ENCODE results near the gene MAD1L1.

The MAD1L1 gene

DNA sequence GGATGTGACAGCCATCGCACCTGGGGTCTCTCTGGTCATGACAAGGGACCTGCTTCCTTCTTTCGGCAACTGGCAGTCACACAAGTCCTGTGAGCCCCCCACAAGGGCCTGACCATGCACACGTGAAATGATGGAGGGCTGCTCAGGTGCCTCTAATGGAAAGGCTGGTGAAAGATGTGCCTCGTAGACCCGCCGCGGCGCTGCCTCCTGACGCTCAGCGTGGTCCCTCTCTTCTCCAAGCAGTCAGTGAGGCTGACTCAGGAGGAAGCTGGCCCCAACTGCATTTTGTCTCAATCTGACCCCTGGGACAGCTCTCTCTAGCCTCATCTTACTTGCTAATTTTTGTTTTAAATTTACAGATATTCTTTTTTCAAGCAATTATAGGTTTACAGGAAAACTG, 100.9 kb downstream of the MAD1L1 start:
- FAIRE-seq = no peak

DNA sequence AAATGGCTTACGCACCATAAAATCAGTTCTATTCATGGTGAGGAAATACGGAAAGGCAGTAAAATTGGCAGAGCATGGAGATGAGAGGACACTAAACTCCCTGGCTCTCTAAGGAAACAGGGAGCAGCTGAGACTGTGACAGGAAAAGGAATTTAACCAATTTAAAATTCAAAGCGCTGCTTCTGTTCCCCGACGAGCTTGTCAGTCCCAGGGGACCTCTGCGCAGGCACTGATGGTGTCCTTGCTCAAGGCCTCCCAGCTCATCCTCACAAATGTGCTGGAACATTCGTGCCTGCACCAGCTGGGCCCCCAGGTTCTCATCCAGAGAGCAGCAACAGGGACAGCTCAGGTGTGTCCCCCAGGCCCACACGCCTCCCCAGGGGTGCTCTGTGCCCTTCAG, 101.4 kb downstream of the MAD1L1 start:
- FAIRE-seq = no peak

DNA sequence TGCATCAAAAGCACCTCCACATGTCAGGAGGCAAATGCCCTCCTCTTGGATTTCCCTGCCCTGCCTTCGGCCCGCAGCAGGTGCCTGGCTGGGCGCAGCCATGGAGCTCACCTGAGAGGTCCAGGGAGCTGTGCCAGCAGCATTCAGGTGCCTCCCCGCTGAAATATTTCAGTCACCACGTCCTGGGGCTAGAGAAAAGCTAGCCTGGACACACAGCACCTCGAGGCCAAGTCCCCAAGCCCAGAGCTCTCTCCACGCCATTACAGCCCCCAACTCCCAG, 102.7 kb downstream of the MAD1L1 start:
- no peak for FAIRE-seq

DNA sequence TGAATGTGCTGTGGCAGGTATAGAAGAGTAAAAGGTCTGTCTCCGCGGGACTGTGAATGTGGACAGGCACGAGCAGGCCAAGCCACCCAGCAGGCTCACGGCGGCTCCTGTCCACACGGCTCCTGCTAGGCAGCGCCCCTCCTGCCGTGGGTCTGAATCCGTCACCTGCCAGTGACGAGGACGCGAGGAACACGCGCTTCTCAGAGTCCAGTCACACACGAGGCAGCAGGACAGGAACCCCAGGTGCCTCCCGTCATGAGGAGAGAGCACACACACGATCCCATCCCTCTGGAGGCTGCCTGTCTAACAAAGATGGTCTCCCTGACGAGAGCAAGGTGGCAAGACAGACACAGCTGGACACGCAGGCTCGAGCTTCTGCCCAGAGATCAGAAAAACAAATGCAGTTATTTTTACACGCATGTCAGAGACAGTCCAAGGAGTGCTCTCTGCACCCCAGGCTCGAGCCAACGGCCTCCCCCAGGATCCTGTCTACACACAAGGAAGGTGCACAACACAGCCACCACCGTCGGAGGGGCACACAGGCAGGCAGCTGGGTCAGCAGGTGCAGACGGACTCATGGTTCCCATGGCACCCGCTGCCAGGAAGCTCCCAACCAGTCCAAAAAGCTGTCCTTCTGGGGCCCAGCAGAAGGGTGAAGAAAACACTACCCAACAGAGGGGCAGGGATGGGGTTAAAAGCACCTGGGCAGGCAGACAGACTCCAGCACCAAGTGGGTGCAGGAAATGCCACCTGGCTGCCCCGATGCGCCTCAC, 103.2 kb downstream of the MAD1L1 start:
- no peak for FAIRE-seq

DNA sequence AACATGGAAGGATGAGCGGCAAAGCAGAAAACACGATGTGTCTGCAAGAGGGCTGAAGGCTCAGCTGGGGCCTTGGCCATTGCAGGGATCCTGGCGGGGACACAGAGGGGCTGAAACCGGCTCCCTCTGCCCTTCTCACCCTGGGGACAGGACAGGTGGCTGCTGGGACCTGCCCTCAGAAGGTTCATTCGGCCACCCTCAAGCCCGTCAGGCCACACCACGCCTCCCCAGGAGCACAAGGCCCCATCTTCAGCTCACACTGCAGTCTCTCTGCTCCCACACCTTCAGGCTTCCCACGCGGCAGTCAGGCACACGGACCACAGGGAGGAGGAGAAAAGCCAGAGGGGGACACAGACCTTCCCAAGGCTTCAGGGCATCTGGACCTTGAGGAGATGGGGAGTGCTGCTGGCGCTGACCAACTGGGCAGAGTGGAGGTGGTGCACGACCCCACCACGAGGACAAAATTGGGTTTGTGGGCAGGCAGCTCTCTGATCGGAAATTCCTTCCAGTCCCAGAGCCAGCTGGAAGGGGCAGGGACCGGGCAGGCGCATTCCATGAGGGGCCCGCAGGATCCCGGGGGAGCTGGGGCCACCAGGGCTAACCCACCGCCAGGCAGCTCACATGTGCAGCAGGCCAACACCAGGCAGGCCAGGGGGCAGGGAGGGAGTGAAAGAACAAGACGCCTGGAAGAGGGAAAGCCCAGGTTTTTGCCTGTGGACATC, 104.0 kb downstream of the MAD1L1 start:
- no peak for FAIRE-seq

DNA sequence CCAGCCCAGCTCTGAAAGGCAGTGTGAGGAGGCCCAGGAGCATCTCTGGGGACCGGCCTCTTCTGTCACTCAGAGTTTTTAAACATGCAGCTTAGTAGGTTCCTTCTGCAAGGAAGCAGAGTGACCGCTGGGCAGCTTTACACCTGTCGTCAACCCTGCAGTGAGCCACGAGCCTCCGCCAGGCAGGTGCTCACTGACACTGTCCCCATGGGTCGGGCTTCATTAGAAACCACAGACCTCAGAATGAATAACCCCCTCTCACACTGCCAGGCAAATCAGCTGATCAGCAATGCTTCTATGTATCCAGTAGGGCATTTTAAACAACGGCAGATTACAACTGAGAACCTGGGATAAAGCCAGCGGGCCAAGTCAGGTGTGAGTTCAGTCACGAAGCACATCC, 106.1 kb downstream of the MAD1L1 start:
- no peak for FAIRE-seq

DNA sequence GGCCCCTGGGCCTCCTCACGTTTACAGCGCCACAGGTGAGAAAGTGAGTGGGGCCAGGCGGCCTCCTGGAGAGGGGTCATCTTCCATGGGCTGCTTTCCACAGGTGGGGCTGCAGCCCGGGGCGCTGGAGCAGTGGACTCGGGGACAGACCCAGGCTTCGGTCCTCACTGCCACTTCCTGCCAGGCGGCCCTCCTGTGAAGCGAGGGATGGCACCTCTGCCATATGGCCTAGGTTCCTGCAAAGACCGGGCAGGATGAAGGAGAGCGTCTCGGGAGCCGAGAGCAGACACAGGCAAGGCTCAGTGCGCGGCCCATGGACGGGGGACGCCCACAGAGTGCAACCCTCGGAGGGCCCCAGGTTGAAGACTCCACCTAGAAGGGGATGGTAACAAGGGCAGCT, 106.8 kb downstream of the MAD1L1 start:
- no peak for FAIRE-seq

DNA sequence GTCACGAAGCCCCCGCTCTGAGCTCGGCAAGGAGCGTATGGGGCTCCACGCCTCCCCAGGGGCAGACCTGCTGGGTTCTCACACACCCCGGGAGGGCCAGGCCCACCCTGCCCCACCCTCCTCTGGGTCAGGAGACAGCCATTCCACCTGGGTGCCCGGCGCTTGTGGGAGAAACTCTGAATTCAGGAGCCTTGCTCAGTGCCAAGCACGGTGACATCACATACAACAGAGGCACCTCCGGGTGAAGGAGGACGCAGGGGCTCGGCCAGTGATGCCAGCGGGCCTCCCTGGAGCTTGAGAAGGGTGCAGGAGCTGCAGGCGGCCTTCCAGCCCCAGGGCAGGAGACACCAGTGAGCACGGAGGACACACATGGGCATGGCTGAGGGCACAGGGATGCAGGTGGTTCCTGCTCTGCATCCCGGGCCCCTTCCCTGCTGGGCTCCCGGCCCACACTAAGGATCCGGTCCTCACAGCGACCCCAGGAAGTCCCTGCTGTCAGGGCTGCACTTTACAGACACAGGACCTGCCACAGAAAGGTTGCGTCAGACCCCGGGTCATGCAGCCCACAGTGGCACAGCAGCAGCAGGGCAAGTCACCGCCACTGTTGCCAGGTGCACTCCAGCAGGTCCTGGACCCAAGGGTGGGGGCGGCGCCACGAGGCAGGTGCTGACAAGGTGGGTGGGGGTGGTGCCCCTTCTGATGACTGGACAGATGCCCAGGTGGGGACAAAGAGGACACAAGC, 108.0 kb downstream of the MAD1L1 start:
- FAIRE-seq = no peak

DNA sequence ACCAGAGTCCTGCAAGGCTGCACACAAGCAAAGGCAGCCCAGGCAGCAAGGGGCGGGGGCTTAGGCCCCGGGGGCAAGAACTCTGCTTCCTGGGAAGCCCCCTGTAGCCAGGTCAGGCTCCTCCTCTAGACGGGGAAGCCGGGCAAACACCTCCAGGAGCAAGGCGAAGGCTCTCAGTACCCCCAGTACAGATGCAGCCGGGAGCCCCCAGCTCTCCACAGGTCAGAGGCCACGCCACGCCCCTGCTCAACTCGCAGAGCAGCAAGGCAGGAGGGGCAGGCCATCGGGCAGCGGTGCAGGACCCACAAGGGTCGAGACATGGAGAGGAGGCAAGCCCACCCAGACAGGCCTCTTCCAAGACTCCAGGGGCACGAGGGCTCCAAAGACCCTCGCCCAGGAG, 108.8 kb downstream of the MAD1L1 start:
- FAIRE-seq = no peak

DNA sequence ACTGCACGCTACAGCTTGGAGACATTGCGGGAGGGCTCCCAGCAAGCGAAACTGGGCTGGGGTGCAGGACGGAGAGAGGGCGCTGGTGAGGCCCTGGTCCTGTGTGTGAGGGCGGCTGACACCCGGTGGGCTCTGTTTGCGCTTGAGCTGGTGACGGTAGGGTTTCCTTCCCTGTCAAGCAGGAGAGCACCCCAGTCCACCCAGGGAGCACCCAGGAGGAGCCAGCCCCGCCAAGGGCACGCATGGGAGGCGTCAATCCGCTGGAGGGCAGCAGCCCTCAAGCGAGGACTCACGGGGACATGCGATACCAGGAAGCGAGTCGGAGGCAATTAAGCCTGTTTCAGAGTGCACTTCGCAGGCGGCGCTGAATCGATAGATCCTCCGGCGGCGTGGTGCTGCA, 109.4 kb downstream of the MAD1L1 start:
- no peak for FAIRE-seq

DNA sequence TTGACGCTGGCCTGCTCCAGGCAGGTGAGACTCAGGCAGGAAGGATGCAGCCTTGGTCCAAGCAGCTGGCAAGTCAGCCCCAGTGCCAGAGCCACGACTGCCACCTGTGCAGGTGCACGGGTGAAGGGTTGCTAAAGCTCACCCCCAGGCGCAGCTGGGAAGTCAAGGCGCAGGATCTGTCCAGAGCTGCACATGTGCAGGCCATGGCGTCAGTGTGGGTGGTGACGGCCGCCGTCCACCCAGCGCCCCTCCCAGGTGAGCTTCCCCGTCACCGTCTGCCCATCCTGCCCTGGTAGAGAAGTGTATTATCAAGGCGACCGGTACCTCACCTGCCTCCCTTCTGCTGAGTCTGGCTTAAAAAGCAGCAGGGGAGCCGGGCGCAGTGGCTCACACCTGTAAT, 110.1 kb downstream of the MAD1L1 start:
- FAIRE-seq = no peak

DNA sequence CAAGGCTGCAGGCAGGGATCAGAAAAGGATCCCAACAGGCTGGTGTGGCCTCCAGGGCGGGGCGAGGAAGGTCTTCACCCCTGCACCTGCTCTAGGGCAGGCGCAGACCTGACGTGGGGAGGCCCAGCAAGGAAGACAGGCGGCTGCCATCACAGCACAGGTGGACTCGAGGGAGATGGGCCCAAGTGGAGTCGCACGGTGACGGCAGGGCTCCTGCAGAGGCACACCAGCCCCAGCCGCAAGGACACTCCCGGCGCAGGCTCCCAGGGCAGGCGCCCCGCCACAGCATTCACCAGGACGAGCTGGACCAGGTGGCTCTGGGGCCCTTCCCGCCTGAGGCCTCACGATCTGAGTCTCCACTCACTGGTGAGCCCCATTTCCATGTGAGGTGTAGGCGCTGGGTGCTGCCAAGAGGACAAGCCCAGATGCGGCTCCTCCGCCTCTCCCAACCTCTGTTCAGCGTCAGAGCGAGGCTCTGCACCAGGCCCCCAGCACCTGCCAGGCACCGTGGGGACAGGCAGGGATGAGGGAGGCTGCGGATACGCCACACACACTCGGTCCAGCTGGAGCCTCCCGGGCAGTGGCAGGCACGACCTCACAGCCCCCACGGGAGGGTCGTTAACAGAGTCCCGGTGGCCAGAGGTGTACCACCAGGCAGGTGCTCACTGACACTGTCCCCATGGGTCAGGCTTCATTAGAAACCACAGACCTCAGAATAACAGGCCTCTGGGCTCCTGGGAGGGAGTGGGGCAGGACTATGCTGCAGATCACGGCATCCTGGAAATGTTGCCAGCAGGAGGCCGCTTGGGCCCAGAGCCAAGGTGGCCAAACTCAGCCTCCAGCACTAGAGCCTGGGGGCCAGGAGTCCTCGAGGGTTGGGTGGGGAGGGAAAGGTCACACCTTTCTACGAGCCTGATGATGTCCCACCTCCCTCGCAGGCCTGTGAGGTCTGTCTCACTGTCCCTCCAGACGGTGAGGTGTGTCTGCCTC, 111.6 kb downstream of the MAD1L1 start:
- no peak for FAIRE-seq

DNA sequence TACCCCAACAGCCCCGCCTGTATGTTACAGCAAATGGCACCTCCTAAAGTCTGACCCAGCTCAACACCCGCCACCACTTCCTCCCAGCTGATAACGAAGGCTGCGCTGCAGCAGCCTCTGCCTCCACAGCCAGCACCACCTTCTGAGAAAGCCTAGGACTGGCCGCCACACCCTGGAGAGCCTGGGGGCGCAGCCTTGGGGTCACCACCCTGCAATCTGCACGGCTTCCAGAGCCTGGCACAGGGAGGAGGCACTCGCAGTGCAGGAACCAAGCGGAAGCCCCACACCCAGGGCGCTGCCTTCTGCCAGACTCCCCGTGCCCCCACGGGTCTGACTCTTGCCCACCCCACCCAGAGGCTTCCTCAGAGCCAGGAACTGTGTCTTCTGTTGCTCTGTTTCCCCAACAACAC, 112.5 kb downstream of the MAD1L1 start:
- FAIRE-seq = no peak

DNA sequence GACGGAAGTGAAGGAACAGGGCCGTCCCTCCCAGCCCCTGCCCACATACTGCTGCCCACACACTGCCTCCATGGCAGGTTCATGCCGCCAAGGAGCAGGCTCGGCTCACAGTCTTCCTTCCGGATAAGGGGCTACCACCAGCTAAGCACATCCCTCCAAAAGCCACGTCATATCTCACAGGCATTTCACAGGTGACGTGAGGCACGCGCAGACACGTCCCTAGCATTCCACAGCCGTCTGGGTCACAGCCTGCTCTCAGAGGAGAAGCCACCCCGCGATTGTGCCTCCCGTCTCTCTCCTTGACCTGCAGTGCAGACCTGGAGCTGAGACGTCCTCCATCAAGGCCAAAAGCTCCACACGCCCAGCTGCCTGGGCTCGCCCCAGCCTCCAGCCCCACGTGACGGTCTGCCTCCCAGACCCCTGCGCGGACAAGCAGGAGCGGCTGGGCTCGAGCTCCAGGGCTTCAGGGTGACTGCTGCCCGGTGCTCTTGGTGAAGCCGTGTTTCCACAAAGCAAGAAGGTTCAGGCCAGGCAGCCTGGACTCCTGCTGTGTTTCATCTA, 114.0 kb downstream of the MAD1L1 start:
- FAIRE-seq = no peak

DNA sequence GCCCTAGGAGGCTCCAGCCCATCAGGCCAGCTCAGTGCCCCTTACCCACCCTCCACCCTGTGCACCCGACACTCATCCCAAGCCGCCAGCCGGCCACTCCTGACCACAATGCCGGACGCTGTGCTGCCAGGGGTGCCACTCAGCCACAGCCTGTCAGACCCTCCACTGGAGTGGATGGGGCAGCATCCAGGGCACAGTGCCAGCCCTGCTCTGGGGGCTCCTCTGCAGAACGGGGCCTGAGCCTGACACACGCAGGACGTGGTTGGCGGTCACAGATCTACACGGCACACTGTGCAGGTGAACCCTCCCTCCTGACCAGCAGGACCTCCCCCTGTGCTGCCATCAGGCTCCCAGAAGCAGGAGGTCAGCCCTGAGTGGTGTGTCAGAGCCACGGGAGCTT, 114.7 kb downstream of the MAD1L1 start:
- FAIRE-seq = no peak

DNA sequence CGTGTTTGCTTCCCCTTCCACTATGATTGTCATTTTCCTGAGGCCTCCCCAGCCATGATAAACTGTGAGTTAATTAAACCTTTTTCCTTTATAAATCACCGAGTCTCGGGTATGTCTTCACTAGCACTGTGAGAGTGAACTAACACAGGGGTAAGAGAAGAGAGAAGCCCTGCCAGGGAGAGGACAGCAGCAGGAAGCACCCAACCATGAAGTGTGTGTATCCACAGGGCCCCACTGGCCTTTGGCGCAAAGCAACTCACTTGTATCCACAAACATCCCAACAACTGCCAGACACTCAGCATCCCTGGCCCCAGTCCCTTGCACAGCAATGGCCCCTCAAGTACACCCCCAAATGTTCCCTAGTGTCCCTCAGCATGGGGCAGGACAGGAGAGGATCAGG, 115.1 kb downstream of the MAD1L1 start:
- no peak for FAIRE-seq

DNA sequence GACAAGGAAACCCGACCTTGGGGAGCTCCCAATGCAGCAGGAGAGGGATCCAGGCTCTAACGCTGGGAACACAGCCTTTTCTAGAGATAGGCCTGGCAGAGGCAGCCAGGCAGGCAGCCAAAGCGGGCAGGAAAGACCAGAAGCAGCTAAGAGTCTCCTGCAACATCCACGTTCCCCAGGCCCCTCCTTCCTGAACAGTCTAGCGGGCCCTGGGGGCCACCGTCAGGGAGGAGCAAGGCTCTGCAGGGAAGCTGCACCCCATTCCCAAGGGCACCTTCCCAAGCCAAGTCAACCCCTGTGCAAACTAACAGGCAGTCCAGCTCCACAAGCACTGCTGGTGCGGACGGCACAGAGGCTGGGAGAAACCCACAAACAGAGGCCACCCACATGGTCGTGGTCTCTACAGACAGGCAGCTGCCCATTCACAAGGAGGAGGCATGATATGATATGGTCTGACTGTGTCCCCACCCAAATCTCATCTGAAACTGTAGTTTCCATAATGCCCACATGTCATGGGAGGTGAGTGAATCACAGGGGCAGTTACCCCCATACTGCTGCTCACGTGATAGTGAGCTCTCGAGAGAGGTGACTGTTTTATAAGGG, 115.7 kb downstream of the MAD1L1 start:
- no peak for FAIRE-seq

DNA sequence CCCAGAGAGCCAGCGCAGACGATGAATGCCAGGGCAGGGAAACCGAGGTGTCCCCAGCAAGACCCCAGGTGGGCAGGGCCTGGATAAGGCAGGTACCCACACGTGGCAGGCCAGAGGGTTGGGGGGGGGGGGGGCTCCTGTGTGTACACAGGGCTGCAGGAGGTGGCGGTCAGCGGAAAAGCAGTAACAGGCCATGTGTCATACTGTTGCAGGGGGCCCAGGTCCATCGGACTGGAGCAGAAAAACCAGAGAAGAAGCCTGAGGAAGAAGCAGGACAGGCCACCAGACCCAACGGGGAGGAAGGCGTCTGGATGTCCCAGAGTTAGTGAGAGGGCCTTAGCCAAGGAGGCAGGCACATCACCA, 116.3 kb downstream of the MAD1L1 start:
- FAIRE-seq = no peak

DNA sequence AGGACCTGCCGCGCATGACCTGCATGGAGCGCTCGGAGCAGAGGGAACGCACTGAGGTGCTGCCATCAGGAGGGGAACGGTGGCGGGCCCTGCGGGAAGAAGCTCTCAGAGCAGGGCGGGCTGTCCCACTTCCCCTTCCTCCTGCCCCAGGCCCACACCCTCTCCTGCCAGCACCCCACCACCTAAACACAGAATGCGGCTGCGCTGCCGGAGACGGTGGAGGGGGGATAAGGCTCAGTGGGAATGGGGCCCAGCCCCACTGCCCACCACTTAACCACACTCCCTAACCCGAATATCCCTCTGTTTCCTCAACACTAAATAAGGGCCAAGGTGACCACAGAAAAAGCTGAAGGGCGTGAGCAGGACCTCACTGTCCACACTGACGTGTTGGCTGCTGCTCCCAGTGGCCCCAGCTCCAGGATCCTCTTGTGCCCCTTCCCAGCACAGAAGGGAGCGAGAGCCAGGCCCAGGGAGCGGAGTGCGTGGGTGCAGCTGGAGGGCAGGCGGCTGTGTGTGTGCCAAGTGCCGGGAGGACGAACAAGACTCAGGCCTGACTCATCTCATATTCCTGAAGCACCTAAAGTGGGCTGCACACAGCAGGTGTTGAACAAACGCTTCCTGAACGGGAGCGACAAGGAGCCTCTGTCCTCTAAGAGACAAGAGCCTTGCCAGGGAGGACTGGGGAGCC, 116.8 kb downstream of the MAD1L1 start:
- FAIRE-seq = no peak

DNA sequence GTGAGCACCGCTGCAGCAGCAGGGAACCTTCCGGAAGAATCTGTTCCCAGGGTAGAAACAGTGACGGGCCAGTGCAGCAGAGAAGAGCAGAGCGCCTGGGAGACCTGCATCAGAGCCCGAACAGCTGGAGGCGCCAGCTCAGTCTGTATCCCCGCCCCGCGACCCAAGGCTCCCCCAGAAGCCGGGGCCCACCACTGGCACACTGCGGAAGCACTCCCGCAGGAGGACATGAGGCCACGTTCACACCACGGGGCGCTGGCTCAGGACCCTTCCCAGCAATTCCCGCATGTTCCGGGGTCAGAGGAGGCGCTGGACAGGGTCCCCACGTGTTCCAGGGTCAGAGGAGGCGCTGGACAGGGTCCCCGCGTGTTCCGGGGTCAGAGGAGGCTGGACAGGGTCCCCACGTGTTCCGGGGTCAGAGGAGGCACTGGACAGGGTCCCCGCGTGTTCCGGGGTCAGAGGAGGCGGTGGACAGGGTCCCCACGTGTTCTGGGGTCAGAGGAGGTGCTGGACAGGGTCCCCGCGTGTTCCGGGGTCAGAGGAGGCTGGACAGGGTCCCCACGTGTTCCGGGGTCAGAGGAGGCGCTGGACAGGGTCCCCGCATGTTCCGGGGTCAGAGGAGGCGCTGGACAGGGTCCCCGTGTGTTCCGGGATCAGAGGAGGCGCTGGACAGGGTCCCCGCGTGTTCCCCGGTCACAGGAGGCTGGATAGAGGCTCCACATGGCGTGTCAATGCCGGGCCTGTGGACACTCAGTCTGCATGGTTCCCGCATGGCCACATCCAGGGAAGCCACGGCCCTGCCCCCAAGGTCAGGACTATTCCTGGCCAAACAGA, 117.6 kb downstream of the MAD1L1 start:
- no peak for FAIRE-seq

DNA sequence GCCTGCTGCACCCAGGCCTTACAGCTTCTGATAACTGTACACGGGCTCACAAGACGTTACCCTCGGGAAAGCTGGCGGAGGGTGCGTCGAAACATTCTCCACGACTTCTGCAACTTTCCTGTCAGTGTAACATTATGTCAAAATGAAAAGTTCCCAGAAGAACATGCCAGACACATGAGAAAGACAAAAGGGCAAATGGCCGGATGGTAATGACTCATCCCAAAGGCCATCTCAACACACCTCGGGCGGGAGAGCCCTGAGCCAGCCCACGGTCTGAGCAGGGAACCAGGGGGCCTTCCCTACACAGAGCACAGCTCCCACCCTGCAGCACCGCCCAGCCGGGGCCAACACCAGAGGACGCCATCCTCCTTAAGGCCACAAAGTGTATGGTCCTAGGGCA, 118.7 kb downstream of the MAD1L1 start:
- no peak for FAIRE-seq

All from endometrium (tissue), 2 donors.